Measurements from ENCODE around the gene CD300LG. TPM values are rescaled to one million over a fixed set of nuclear protein-coding genes. Genes with fewer than 3 reads are reported as not detected.

The CD300LG gene
- polyA plus RNA-seq, 2 of the 4 experiments (the other 2 are of a cell fraction): not detected

GRCh38 chr17:43844241-43844640 is 2.7 kb upstream of the CD300LG start:
- TF ChIP-seq RAD21 (conservative IDR thresholded peaks at IDR 0.05 in 1 of 2, IDR thresholded peaks at IDR 0.05 in 1 of 2): no peak
- DNase-seq (ENCODE audit: low read depth in 1 of 2, low spot score in 1 of 2) (no peak), FAIRE-seq (no peak), ATAC-seq (no peak)
- Histone ChIP-seq H3K27ac (no peak overlapping the region), H3K4me3 (no peak overlapping the region), H3K4me1 (peaks cover 39% of the 10 kb centered on the region), H3K9me3 (no peaks in the 10 kb centered on the region), H3K4me2 (no peak overlapping the region)
- POLR2A ChIA-PET: no interaction called here
- CTCF ChIA-PET: interaction anchor here (0.5 to 10.8 kb wide), 10 partner anchors 12 to 99 kb away, joined by 3 to 168 read pairs (median 11); partner anchors contain the start of genes CFAP97D1 and MPP3
- 71% methylated on average over 5 of the region's 5 CpGs for WGBS (ENCODE audit: missing lambda C conversion rate)

GRCh38 chr17:43845766-43846165 is 1.2 kb upstream of the CD300LG start:
- DNase-seq (ENCODE audit: low read depth in 1 of 2, low spot score in 1 of 2): no peak
- ChIA-PET CTCF (interaction anchor here (0.5 to 10.8 kb wide), 45 partner anchors 8 to 291 kb away, joined by 3 to 168 read pairs (median 8); partner anchors contain the start of genes CFAP97D1 and DUSP3), POLR2A (interaction anchor here (0.6 to 1.8 kb wide), 5 partner anchors 11 to 79 kb away, joined by 3 to 16 read pairs (median 3); partner anchors contain the start of gene DUSP3)
- peak overlapping the region; percentile 16; the same call in 2 of the 3 replicates for H3K4me2 ChIP-seq
- TF ChIP-seq HMGXB4 (CRISPR knock-in tag; IDR thresholded peaks at IDR 0.05; ENCODE audit: borderline replicate concordance) (no peak), EHMT2 (IDR thresholded peaks at IDR 0.05; ENCODE audit: low read depth) (no peak), BHLHE40 (IDR thresholded peaks at IDR 0.05; ENCODE audit: low read depth, low read length) (no peak), CEBPB (IDR thresholded peaks at IDR 0.05) (no peak), ZC3H11A (IDR thresholded peaks at IDR 0.05) (no peak), CHD4 (IDR thresholded peaks at IDR 0.05; ENCODE audit: borderline replicate concordance) (no peak), CBX8 (IDR thresholded peaks at IDR 0.05) (no peak), HDAC2 (IDR thresholded peaks at IDR 0.05) (no peak), HEYL (CRISPR knock-in tag; IDR thresholded peaks at IDR 0.05) (no peak), MAFK (IDR thresholded peaks at IDR 0.05; ENCODE audit: partially characterized antibody) (no peak), FOSL2 (IDR thresholded peaks at IDR 0.05) (no peak), FOSL2 (CRISPR knock-in tag; IDR thresholded peaks at IDR 0.05) (no peak), RFX5 (IDR thresholded peaks at IDR 0.05) (no peak), POLR2AphosphoS2 (conservative IDR thresholded peaks at IDR 0.05; ENCODE audit: low read length) (no peak), GATA3 (IDR thresholded peaks at IDR 0.05; ENCODE audit: borderline replicate concordance) (no peak)
- H3K4me3 ChIP-seq: no peak overlapping the region
- FAIRE-seq: peak; percentile 23
- no peak for ATAC-seq
- peak overlapping the region in 1 of 2 experiments; percentile 62; a peak in 4 of 6 replicates for H3K27ac ChIP-seq
- WGBS (ENCODE audit: missing lambda C conversion rate): 52% methylated on average over 4 of the region's 4 CpGs
- H3K4me1 ChIP-seq: peaks cover 24% of the 10 kb centered on the region
- no peaks in the 10 kb centered on the region for H3K9me3 ChIP-seq

- 6% methylated on average over 13 of the region's 13 CpGs for WGBS (ENCODE audit: missing lambda C conversion rate)
- H3K4me1 ChIP-seq: peaks cover 19% of the 10 kb centered on the region
- ChIA-PET CTCF (interaction anchor here (0.5 to 10.8 kb wide), 51 partner anchors 8 to 292 kb away, joined by 3 to 168 read pairs (median 6); partner anchors contain the start of genes CFAP97D1 and DUSP3), POLR2A (interaction anchor here (0.6 to 1.8 kb wide), 5 partner anchors 10 to 79 kb away, joined by 3 to 16 read pairs (median 3); partner anchors contain the start of gene DUSP3)
- H3K27ac ChIP-seq: peak overlapping the region in 1 of 2 experiments; percentile 62; a peak in 4 of 6 replicates
- ATAC-seq: peak; percentile 77 to 89
- no peak overlapping the region for H3K4me3 ChIP-seq
- peak; percentile 84 for FAIRE-seq
- H3K9me3 ChIP-seq: no peaks in the 10 kb centered on the region
- peak overlapping the region; percentile 16; the same call in 2 of the 3 replicates for H3K4me2 ChIP-seq
- peak; percentile 87 to 97 for DNase-seq (ENCODE audit: low read depth in 1 of 2, low spot score in 1 of 2)
- TF ChIP-seq EP300 (IDR thresholded peaks at IDR 0.05): no peak
- no peak for TF ChIP-seq TP53 (CRISPR knock-in tag; IDR thresholded peaks at IDR 0.05)
- no peak for TF ChIP-seq HMGXB4 (CRISPR knock-in tag; IDR thresholded peaks at IDR 0.05; ENCODE audit: borderline replicate concordance)
- no peak for TF ChIP-seq POLR2A (IDR thresholded peaks at IDR 0.05; ENCODE audit: low read length)
- no peak for TF ChIP-seq NPAS2 (CRISPR knock-in tag; IDR thresholded peaks at IDR 0.05; ENCODE audit: borderline replicate concordance)
- TF ChIP-seq EHF (CRISPR knock-in tag; IDR thresholded peaks at IDR 0.05): no peak
- TF ChIP-seq SREBF2 (IDR thresholded peaks at IDR 0.05): no peak
- no peak for TF ChIP-seq HOXB13 (CRISPR knock-in tag; IDR thresholded peaks at IDR 0.05; ENCODE audit: low read depth)
- no peak for TF ChIP-seq CHD4 (IDR thresholded peaks at IDR 0.05; ENCODE audit: borderline replicate concordance)
- no peak for TF ChIP-seq NFE2L2 (conservative IDR thresholded peaks at IDR 0.05; ENCODE audit: low read length)
- no peak for TF ChIP-seq E2F6 (IDR thresholded peaks at IDR 0.05; ENCODE audit: borderline replicate concordance, low read depth)
- no peak for TF ChIP-seq RNF2 (IDR thresholded peaks at IDR 0.05; ENCODE audit: borderline replicate concordance, low read depth)
- TF ChIP-seq HDAC2 (IDR thresholded peaks at IDR 0.05): no peak
- no peak for TF ChIP-seq EHMT2 (IDR thresholded peaks at IDR 0.05; ENCODE audit: low read depth)
- peak; percentile 80 to 82 for TF ChIP-seq RAD21 (conservative IDR thresholded peaks at IDR 0.05 in 1 of 2, IDR thresholded peaks at IDR 0.05 in 1 of 2)
- TF ChIP-seq HES2 (IDR thresholded peaks at IDR 0.05): no peak
- TF ChIP-seq CBX2 (IDR thresholded peaks at IDR 0.05; ENCODE audit: borderline replicate concordance, low read depth): no peak
- TF ChIP-seq HOXA7 (CRISPR knock-in tag; IDR thresholded peaks at IDR 0.05): no peak
Observed at GRCh38 chr17:43846221-43846712, 709 bp upstream of the CD300LG start.
